HG03064 (cell line): ENCODE results near the gene DCT.

ENCODE experiments used
- ATAC-seq: cut with Tn5 transposase; IDR thresholded peaks from one replicate; pipeline ENCODE4 v1.9.1; 2021; ENCODE audit warnings: low read depth; ENCODE audit not compliant: unreplicated experiment

The DCT gene

DNA sequence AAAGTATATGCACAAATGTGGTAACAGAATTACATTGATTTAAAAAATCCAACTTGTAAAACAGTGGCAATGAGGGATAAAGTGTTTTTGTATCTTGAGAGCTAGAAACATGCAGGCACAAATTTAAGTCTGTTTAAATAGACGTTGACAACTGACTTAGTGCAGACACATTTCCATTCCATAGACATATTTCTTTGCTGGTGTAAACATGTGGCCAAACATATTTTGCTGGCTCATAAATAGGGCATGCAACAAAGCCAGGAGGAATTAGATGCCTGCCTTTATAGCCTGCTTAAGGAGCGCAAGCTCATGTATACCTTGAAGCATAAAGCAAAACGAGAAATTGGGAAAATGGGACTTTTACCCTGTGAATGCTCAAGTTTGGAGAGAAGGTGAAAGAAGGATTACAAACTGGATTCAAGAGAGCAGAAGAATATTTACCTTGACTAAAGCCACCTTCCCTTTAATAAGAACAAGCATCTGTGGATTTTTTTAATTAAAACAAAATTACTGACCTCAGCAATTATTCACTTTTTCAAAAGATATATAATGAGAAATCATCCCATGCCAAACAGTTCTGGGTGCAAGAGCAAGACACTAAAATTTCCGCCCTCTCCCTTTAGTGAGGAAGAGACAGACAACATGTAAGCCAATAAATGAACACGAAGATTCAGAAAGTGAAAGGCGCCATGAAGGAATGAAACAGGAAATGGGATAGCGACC is 71.0 kb downstream of the DCT start:
- ATAC-seq, result no peak

DNA sequence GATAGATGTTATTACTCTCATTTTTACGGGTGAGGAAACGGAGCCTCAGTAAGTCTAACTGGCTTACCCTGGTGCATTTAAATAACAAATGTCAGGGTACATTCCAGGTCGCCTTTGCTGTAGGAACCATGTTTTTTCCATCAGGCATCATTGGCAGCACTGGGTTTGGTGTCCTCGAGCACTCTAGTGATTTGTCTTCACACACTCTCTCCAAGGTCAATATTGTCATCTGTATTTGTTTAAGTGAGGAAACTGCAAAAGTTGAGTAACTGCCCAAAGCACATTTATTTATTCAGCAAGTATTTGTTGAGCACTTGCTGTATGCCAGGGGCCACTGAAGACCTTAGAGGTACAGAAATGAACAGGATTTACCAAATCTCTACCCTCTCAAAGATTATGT is 78.6 kb downstream of the DCT start:
- ATAC-seq, result no peak

DNA sequence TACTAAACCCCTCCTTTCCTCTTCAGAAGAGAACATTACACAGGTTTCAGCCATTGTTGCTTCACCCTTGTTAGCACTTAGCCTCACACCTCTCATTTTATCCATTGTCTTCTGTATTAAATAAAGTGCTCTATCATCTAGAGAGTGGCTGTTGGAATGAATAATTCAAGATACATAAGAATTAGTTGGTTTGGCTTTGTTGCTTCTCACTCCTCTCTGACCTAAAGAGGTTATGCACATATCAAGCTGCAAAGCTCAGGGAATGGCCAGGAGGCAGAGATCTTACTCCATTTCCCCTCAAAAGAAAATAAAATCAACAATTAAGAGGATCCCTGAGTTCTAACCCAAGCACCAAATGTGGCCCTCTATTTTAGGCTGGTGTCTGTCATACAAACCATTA is 79.7 kb downstream of the DCT start:
- no peak for ATAC-seq

DNA sequence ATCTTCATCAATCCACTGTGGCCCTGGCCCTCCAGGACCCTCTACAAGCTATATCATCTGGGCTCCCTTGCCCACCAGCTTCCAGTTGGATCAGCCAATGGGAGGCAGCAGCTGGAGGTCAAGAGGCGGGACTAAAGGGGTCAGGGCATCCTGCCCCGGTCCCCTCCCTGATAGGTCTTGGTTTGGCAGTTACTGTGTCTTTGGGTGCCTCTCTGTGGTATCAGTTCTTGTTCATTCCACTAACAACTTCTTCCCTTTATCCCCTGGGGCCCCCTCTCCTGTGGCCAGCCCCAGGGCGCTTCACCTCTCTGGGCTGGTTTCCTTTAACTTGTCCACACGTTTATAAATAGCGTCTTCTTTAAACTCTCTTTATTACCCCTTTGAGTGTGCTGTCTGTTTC is 83.6 kb downstream of the DCT start:
- ATAC-seq, result no peak

DNA sequence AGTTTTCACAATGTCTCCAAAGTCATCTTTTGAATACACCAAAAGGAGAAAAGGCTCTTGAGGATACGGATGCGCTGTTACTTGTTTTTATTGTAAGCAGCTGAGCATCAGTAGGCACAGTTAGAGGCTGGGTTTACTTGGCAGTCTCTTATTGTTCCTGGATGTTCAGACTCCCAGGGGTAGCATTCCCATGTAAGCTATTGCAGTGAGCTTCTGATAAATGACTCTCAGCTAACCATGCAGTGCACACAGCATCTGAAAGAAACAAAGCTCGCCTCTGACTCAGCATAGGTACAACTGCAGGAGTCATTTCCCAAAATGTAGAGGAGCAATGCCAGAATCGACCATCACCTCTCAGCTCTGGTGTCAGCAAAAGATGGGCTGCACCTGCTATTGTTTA is 84.8 kb downstream of the DCT start:
- no peak for ATAC-seq

DNA sequence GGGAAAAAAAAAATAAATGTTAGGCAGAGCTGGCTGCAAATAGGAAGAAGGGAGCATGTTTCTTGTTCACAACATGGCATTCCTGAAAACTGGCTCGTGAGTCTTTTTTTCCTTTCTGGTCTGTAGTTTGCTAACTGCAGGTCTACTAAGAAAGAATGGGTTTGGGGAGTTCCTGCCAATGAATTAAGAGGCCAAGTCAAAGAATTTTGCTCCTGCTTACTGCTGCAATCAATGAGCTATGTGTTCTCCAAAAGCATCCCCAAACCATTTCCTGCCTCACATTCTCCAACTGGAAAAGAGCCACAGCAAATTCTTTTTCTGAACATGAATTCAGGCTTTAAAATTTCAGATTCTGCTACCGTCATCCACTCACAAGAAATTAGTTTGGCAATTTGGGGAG is 88.6 kb downstream of the DCT start:
- no peak for ATAC-seq

DNA sequence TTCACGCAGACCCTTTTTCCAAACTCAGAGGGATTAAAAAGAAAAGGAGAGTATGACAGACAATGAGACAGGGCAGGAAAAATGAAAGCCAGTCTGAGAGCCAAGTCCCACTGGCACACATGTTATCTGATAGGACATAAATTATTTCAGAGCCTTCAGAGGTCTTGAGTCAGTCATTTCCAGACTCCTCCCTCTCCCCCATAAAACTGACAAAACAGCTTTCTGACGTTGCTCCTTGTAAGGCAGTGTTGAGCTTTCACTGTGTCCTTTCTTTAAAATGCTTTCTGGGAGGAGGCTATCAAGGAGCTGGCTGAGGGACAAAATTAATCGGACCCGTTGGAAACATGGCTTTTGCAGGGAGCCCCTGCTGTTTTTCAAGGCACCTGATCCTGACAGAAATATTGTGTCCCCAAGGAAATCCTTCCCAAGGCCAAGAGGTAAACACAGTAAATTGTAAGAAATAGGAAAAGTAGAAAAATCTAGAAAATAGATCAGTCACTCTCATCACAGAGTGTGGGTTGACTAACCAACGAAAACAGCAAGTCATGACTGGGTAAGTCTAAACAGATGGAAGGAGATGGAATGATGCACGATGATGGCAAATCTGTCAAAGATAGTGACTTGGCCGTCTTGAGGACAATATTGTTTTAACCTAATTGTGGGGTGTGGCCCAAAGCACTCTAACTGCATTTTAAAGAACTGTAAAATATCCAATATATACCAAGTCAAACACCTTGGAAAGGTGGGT is 89.7 kb downstream of the DCT start:
- ATAC-seq, result no peak

DNA sequence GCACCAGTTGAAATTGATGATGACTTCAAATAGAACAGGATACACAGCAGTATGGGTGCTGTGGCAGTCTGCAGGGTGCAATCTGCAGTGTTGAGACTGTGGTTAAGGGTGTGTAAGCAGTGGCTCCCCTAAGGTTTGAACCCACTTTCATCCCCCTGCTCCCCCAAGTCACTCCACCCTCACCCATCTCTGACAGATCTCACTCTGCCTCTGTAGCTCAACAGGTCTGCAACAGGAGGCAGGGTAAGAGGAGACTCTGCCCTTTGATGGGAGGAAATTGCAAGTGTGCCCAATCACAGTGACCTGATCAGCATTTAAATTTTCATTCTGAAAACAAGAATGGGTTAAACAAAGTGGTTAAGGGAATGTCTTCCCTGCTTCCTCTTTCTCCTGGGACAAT is 92.4 kb downstream of the DCT start:
- ATAC-seq, result no peak
